ENCODE measurements around the gene ASB7. TPM values are rescaled to one million over a fixed set of nuclear protein-coding genes. Genes with fewer than 3 reads are reported as not detected.

Gene ASB7
- polyA plus RNA-seq, 3 donors: 5.3 to 9.8 (median 7.6) TPM

- no peak for DNase-seq
- Histone ChIP-seq H2AFZ (ENCODE audit: insufficient read depth, low read depth, low read length, poor library complexity, severe bottlenecking) (no peak overlapping the region), H3K27ac (ENCODE audit: low read depth in 1 of 2, low read length in 2 of 2) (no peak overlapping the region), H3K36me3 (replicated peaks in 1 of 2; ENCODE audit: control insufficient read depth in 1 of 2, insufficient read depth in 2 of 2, low read length in 2 of 2) (no peaks in the 10 kb centered on the region), H3K27me3 (ENCODE audit: control insufficient read depth in 2 of 2, insufficient read depth in 2 of 2, low read length in 2 of 2) (peaks cover 5 to 12% of the 10 kb centered on the region in 2 donors), H3K4me3 (replicated peaks in 1 of 3; ENCODE audit: low read depth in 2 of 3, low read length in 3 of 3) (no peak overlapping the region), H3K4me2 (replicated peaks; ENCODE audit: extremely low read depth, low read length, poor library complexity, severe bottlenecking) (no peak overlapping the region), H3K79me2 (ENCODE audit: insufficient read depth, low read length) (no peaks in the 10 kb centered on the region), H3K9me3 (replicated peaks in 1 of 2; ENCODE audit: control insufficient read depth in 1 of 2, insufficient read depth in 1 of 2, low read length in 2 of 2) (no peaks in the 10 kb centered on the region), H3K9ac (ENCODE audit: insufficient read depth, low read length, poor library complexity, severe bottlenecking) (no peak overlapping the region), H3K4me1 (ENCODE audit: control insufficient read depth in 1 of 2, insufficient read depth in 2 of 2, low read length in 2 of 2) (no peaks in the 10 kb centered on the region), H4K20me1 (ENCODE audit: insufficient read depth, low read length) (no peaks in the 10 kb centered on the region)
- Mint-ChIP-seq H3K36me3 (no peaks in the 10 kb centered on the region), H3K27ac (no peak overlapping the region), H3K4me3 (no peak overlapping the region), H3K9me3 (peaks cover 0 to 11% (median 4%) of the 10 kb centered on the region in 7 donors), H3K4me1 (no peaks in the 10 kb centered on the region), H3K27me3 (ENCODE audit: low read depth in 3 of 3) (peaks cover 11 to 28% (median 14%) of the 10 kb centered on the region in 3 donors)
- TF ChIP-seq, protein P1, sequence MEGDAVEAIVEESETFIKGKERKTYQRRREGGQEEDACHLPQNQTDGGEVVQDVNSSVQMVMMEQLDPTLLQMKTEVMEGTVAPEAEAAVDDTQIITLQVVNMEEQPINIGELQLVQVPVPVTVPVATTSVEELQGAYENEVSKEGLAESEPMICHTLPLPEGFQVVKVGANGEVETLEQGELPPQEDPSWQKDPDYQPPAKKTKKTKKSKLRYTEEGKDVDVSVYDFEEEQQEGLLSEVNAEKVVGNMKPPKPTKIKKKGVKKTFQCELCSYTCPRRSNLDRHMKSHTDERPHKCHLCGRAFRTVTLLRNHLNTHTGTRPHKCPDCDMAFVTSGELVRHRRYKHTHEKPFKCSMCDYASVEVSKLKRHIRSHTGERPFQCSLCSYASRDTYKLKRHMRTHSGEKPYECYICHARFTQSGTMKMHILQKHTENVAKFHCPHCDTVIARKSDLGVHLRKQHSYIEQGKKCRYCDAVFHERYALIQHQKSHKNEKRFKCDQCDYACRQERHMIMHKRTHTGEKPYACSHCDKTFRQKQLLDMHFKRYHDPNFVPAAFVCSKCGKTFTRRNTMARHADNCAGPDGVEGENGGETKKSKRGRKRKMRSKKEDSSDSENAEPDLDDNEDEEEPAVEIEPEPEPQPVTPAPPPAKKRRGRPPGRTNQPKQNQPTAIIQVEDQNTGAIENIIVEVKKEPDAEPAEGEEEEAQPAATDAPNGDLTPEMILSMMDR (IDR thresholded peaks at IDR 0.05): no peak
- intact Hi-C loops (cut with micrococcal nuclease): no loop called here
- WGBS (ENCODE audit: insufficient coverage): 100% methylated on average over 1 of the region's 4 CpGs
Measured at GRCh38 chr15:100694381-100695021, 92.1 kb downstream of the ASB7 start.

DNA sequence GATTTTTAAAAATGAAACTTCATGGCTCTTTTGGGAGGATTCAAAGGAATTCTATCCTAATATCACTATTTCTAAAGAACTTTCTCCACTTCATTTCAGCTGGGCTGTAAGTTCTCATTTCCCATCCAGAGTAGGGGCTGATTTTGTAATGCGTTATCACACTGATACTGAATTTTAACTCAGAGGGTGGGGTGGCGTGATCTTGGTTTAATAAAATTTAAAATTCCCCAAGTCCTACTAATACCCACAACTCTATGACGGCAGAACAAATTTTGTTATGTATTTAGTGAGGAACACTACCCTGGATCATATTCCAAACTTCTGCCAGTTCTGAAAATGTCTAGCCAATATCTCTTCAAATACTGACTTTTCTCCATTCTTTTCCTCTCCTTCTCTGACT lies 92.7 kb downstream of the ASB7 start:
- H3K36me3 Mint-ChIP-seq: no peaks in the 10 kb centered on the region
- Histone ChIP-seq H3K4me3 (replicated peaks in 1 of 3; ENCODE audit: low read depth in 2 of 3, low read length in 3 of 3) (no peak overlapping the region), H3K27me3 (ENCODE audit: control insufficient read depth in 2 of 2, insufficient read depth in 2 of 2, low read length in 2 of 2) (peaks cover 5 to 12% of the 10 kb centered on the region in 2 donors), H3K9me3 (replicated peaks in 1 of 2; ENCODE audit: control insufficient read depth in 1 of 2, insufficient read depth in 1 of 2, low read length in 2 of 2) (no peaks in the 10 kb centered on the region), H3K36me3 (replicated peaks in 1 of 2; ENCODE audit: control insufficient read depth in 1 of 2, insufficient read depth in 2 of 2, low read length in 2 of 2) (no peaks in the 10 kb centered on the region), H4K20me1 (ENCODE audit: insufficient read depth, low read length) (no peaks in the 10 kb centered on the region), H3K79me2 (ENCODE audit: insufficient read depth, low read length) (no peaks in the 10 kb centered on the region), H3K4me1 (ENCODE audit: control insufficient read depth in 1 of 2, insufficient read depth in 2 of 2, low read length in 2 of 2) (no peaks in the 10 kb centered on the region), H3K27ac (ENCODE audit: low read depth in 1 of 2, low read length in 2 of 2) (no peak overlapping the region), H3K4me2 (replicated peaks; ENCODE audit: extremely low read depth, low read length, poor library complexity, severe bottlenecking) (no peak overlapping the region), H3K9ac (ENCODE audit: insufficient read depth, low read length, poor library complexity, severe bottlenecking) (no peak overlapping the region), H2AFZ (ENCODE audit: insufficient read depth, low read depth, low read length, poor library complexity, severe bottlenecking) (no peak overlapping the region)
- H3K4me1 Mint-ChIP-seq: no peaks in the 10 kb centered on the region
- no peak overlapping the region for H3K27ac Mint-ChIP-seq
- no CpG with 5 or more reads among the region's 3 CpGs for WGBS (ENCODE audit: insufficient coverage)
- DNase-seq: no peak
- intact Hi-C loops (cut with micrococcal nuclease): no loop called here
- TF ChIP-seq, protein P1 (IDR thresholded peaks at IDR 0.05): no peak
- H3K4me3 Mint-ChIP-seq: no peak overlapping the region
- peaks cover 14 to 31% (median 16%) of the 10 kb centered on the region in 3 donors for H3K27me3 Mint-ChIP-seq (ENCODE audit: low read depth in 3 of 3)
- H3K9me3 Mint-ChIP-seq: peaks cover 0 to 11% (median 4%) of the 10 kb centered on the region in 7 donors

Data from CD14-positive monocyte (primary cell).